Gastroesophageal sphincter (tissue), 4 donors: ENCODE measurements around the gene IMMP2L. TPM values are rescaled to one million over a fixed set of nuclear protein-coding genes. Genes with fewer than 3 reads are reported as not detected.
"Not testable (repeated sequence)": the region's sequence is repeated elsewhere in the genome, so short reads cannot be mapped to it uniquely, and the experiment has no call there.

Source experiments
- ATAC-seq: fragments of 150-250 bp; one replicate; pipeline ENCODE4 v1.9.1; 2016; ENCODE audit warnings: mild to moderate bottlenecking, moderate library complexity
- H3K27ac ChIP-seq, 4 donors: fragments of 200-600 bp; sonication (generic) in 3 of 4; 1 replicate in 3 of 4; 2 replicates in 1 of 4; pipeline ENCODE4 v1.5.1; 2016 to 2019
- H3K27me3 ChIP-seq: fragments of 200-600 bp; sonication (generic); one replicate; pipeline ENCODE4 v1.5.1; 2019
- H3K36me3 ChIP-seq, 2 donors: fragments of 200-600 bp; sonication (generic); one replicate each; pipeline ENCODE4 v1.5.1; 2019; ENCODE audit warnings: control low read depth in 1 of 2
- H3K4me1 ChIP-seq, 3 donors: fragments of 200-600 bp; sonication (generic); 1 replicate in 2 of 3; 2 replicates in 1 of 3; pipeline ENCODE4 v1.5.1; 2016 to 2019; ENCODE audit warnings: control low read depth in 2 of 3
- H3K4me3 ChIP-seq, 2 donors: fragments of 200-600 bp; sonication (generic); one replicate each; pipeline ENCODE4 v1.5.1; 2019; ENCODE audit warnings: mild to moderate bottlenecking in 1 of 2, moderate library complexity in 1 of 2
- H3K9me3 ChIP-seq, 3 donors: fragments of 200-600 bp; sonication (generic); one replicate each; pipeline ENCODE4 v1.5.1; 2017 to 2019; ENCODE audit warnings: control low read depth in 2 of 3
- CTCF ChIP-seq, 4 experiments: fragments of 200-600 bp in 2 of 4; fragments of 450-650 bp in 2 of 4; sonication (generic) in 1 of 4; IDR thresholded peaks; one replicate each; pipeline ENCODE4 v1.5.1; 2017 to 2019; ENCODE audit warnings: antibody characterized with exemption in 4 of 4, mild to moderate bottlenecking in 2 of 4, moderate library complexity in 2 of 4
- EP300 ChIP-seq: sonication (generic); formaldehyde crosslinking; IDR thresholded peaks from one replicate; pipeline ENCODE4 v1.6.1; 2017; ENCODE audit warnings: antibody characterized with exemption, mild to moderate bottlenecking
- POLR2A ChIP-seq, 2 donors: fragments of 450-650 bp; IDR thresholded peaks; one replicate each; pipeline ENCODE4 v1.6.1; 2017; ENCODE audit warnings: antibody characterized with exemption in 2 of 2, mild to moderate bottlenecking in 2 of 2, moderate library complexity in 1 of 2
- POLR2AphosphoS5 ChIP-seq: sonication (generic); formaldehyde crosslinking; IDR thresholded peaks from one replicate; pipeline ENCODE4 v1.6.1; 2017; ENCODE audit warnings: antibody characterized with exemption
- WGBS, 2 donors: methylation state at CpG; one replicate each; pipeline ENCODE4 v1.1.5; 2018; ENCODE audit warnings: low coverage in 1 of 2; 5-methylcytosine and 5-hydroxymethylcytosine counted together
- total RNA-seq, 4 donors: library from RNA; depleted of rRNA; stranded (reverse); fragments of >200 nt; gene quantifications; one replicate each; pipeline ENCODE4 v1.1.0, GENCODE V29; 2016

The IMMP2L gene
- total RNA-seq, 4 donors from 2014 or later, result 13.6 to 38.5 (median 30.1) TPM

- H3K36me3 ChIP-seq, result no peaks in the 10 kb centered on the region
- no peaks in the 10 kb centered on the region for H3K9me3 ChIP-seq
- TF ChIP-seq POLR2A (IDR thresholded peaks at IDR 0.05) (no peak), EP300 (no peak), CTCF (IDR thresholded peaks at IDR 0.05) (no peak), POLR2AphosphoS5 (no peak)
- ATAC-seq, result no peak
- no peaks in the 10 kb centered on the region for H3K27me3 ChIP-seq
- H3K27ac ChIP-seq, result no peak overlapping the region
- H3K4me3 ChIP-seq, result no peak overlapping the region
- no peaks in the 10 kb centered on the region for H3K4me1 ChIP-seq
- WGBS, 2 donors, result 81 to 88% methylated on average over 1 of the region's 1 CpG
These were observed 305.9 kb downstream of the IMMP2L start for GRCh38 chr7:111256391-111256790.

DNA sequence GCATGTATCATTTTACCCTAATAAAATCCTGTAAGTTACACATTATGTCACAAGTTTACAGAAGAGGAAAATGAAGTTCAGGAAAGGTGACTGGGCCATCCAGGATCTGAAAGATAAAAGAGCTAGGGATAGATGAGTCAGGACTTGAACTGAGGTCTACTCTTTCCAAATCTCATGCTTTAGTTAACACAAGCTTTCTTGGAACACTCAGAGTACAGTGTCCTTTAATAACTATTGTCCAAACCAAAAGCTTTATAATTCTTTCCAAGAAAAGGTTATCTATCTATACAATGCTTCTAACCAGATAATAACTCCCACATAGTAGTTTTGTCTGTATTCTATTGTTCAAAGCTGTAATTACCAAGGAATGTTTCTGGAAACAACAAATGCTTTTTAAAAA, 306.7 kb downstream of the IMMP2L start:
- no peak for ATAC-seq
- no peak overlapping the region for H3K4me3 ChIP-seq
- H3K27me3 ChIP-seq, result no peaks in the 10 kb centered on the region
- H3K9me3 ChIP-seq, result no peaks in the 10 kb centered on the region
- TF ChIP-seq POLR2AphosphoS5, result no peak
- no peak for TF ChIP-seq CTCF (IDR thresholded peaks at IDR 0.05)
- no peak for TF ChIP-seq EP300
- no peak for TF ChIP-seq POLR2A (IDR thresholded peaks at IDR 0.05)
- no peaks in the 10 kb centered on the region for H3K36me3 ChIP-seq
- H3K27ac ChIP-seq, result no peak overlapping the region
- H3K4me1 ChIP-seq, result no peaks in the 10 kb centered on the region

GRCh38 chr7:111251365-111251764, 310.9 kb downstream of the IMMP2L start:
- not testable (repeated sequence) for H3K4me3 ChIP-seq, H3K27ac ChIP-seq, H3K9me3 ChIP-seq, H3K4me1 ChIP-seq, ATAC-seq, H3K27me3 ChIP-seq, H3K36me3 ChIP-seq
- WGBS, 2 donors, result 80 to 96% methylated on average over 3 of the region's 3 CpGs

DNA sequence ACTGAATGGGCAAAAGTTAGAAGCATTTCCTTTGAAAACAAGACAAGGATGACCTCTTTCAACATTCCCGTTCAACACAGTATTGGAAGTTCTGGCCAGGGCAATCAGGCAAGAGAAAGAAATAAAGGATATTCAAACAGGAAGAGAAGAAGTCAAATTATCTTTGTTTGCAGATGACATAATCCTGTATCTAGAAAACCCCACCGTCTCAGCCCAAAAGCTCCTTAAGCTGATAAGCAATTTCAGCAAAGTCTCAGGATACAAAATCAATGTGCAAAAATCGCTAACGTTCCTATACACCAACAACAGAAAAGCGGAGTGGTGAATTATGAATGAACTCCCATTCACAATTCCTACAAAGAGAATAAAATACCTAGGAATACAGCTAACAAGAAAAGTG, 312.5 kb downstream of the IMMP2L start:
- not testable (repeated sequence) for H3K27ac ChIP-seq, H3K4me1 ChIP-seq, H3K4me3 ChIP-seq, H3K36me3 ChIP-seq, H3K27me3 ChIP-seq, ATAC-seq, H3K9me3 ChIP-seq
- WGBS, 2 donors, result 83 to 96% methylated on average over 5 of the region's 5 CpGs

DNA sequence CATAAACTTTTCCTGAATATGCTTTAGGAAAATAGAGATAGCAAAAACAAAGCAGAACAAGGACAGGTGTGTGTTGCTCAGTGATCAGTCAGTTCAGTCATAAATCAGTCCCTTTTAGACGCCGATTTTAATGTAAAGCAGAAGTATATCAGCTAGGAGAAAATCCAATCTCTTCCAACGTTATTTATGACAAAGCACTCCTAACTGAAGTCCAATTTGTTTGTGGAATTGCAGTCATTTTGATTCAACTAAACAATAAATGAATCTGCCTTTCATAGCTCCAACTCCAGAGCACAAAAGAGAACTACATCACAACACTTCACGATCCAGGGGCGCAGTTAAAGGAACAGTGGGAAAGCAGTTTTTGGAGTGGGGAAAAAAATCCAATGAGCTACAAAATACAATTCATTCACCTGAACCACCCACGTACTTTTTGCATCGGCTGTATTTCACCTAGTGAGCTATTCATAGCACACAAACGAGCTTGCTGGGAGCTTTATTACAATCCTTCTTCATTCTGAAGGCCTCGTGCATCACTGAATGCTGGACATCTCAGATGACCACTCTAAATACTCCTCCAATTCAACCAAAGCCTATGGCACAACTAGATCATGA, 320.0 kb downstream of the IMMP2L start:
- Histone ChIP-seq H3K4me1 (peaks cover 0 to 6% (median 0%) of the 10 kb centered on the region in 3 donors), H3K27ac (no peak overlapping the region), H3K36me3 (no peaks in the 10 kb centered on the region), H3K27me3 (no peaks in the 10 kb centered on the region), H3K4me3 (no peak overlapping the region), H3K9me3 (no peaks in the 10 kb centered on the region)
- WGBS, 2 donors, result 70 to 79% methylated on average over 8 to 9 of the region's 9 CpGs
- TF ChIP-seq POLR2A (IDR thresholded peaks at IDR 0.05) (no peak), EP300 (no peak), POLR2AphosphoS5 (no peak), CTCF (IDR thresholded peaks at IDR 0.05) (no peak)
- ATAC-seq, result no peak

DNA sequence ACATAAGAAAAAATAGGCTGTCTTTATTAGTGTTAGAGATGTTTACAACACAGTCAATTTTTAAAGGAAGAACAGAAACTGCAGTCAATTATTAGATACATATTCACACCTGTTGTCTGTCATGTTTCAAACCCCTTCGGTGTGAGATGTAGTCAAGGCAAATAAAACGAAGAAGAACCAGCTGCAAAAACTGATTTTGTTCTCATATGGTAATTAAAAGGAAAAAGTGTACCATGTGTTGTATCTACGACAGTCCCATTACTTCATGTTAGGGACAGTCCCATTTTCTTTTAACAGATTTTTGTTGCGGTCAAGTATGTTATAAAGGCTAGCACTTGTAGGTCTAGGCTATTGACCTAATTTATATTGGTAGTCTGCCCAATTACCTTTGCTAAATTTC, 321.9 kb downstream of the IMMP2L start:
- H3K36me3 ChIP-seq, result no peaks in the 10 kb centered on the region
- H3K27ac ChIP-seq, result no peak overlapping the region
- 78 to 86% methylated on average over 4 of the region's 4 CpGs for WGBS, 2 donors
- no peaks in the 10 kb centered on the region for H3K27me3 ChIP-seq
- H3K4me1 ChIP-seq, result peaks cover 0 to 6% (median 0%) of the 10 kb centered on the region in 3 donors
- ATAC-seq, result no peak
- no peak overlapping the region for H3K4me3 ChIP-seq
- TF ChIP-seq POLR2A (IDR thresholded peaks at IDR 0.05) (no peak), CTCF (IDR thresholded peaks at IDR 0.05) (no peak), POLR2AphosphoS5 (no peak), EP300 (no peak)
- H3K9me3 ChIP-seq, result no peaks in the 10 kb centered on the region
